ENCODE results near the gene WDFY4.

DNA sequence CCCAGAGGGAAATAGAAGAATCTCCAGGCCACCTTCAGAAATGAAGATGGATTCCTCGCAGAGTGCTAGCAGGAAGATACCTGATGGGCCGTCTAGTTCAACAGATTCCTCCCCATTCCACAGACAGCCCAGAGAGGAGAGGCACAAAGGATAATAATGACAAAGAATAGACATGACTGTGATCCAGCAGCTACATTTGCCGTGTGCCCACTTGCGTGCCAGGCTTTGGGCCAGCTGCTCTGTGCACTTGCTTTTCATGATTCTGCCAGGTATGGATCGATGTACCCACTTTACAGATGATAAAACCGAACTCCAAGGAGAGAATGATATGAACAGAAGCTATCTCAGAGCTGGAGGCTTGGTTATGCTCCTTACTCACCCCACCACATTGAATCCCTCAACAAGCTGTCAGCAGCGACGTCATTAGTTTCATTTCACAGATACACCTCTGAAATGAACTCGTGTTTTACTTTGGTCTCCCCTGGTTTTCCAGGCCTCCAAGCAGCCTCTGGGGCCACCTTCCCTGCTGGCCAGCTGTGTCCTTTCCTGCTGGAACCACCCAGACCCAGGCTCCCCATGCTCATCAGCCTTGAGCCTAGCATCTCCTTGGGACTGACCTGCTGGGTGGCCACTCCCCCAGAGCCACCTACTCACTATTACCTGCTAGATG is 11.9 kb upstream of the WDFY4 start:
- TF ChIP-seq, protein P1, sequence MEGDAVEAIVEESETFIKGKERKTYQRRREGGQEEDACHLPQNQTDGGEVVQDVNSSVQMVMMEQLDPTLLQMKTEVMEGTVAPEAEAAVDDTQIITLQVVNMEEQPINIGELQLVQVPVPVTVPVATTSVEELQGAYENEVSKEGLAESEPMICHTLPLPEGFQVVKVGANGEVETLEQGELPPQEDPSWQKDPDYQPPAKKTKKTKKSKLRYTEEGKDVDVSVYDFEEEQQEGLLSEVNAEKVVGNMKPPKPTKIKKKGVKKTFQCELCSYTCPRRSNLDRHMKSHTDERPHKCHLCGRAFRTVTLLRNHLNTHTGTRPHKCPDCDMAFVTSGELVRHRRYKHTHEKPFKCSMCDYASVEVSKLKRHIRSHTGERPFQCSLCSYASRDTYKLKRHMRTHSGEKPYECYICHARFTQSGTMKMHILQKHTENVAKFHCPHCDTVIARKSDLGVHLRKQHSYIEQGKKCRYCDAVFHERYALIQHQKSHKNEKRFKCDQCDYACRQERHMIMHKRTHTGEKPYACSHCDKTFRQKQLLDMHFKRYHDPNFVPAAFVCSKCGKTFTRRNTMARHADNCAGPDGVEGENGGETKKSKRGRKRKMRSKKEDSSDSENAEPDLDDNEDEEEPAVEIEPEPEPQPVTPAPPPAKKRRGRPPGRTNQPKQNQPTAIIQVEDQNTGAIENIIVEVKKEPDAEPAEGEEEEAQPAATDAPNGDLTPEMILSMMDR (IDR thresholded peaks at IDR 0.05), result no peak
- TF ChIP-seq EP300 (IDR thresholded peaks at IDR 0.05) (no peak), POLR2A (IDR thresholded peaks at IDR 0.05) (no peak)
